Stomach (tissue), 4 donors: Measurements from ENCODE around the gene FAP.

Experiments used
- POLR2A ChIP-seq, 4 donors: fragments of 450-650 bp; IDR thresholded peaks; one replicate each; pipeline ENCODE4 v1.6.1; 2016; ENCODE audit warnings: antibody characterized with exemption in 4 of 4, control low read depth in 2 of 4, mild to moderate bottlenecking in 1 of 4, moderate library complexity in 1 of 4
- POLR2AphosphoS5 ChIP-seq, 3 donors: sonication (generic); formaldehyde crosslinking; IDR thresholded peaks; one replicate each; pipeline ENCODE4 v1.6.1; 2016; ENCODE audit warnings: antibody characterized with exemption in 3 of 3
- TF ChIP-seq, protein P1 (sequence below), 7 experiments: fragments of 450-650 bp in 4 of 7; fragments of 200-600 bp in 3 of 7; sonication (generic) in 3 of 7; IDR thresholded peaks; one replicate each; pipeline ENCODE4 v1.5.1; 2016 to 2019; ENCODE audit warnings: antibody characterized with exemption in 7 of 7, control low read depth in 2 of 7, mild to moderate bottlenecking in 1 of 7

GRCh38 chr2:162198239-162198638, 45.0 kb downstream of the FAP start:
- TF ChIP-seq POLR2A (IDR thresholded peaks at IDR 0.05) (no peak), POLR2AphosphoS5 (IDR thresholded peaks at IDR 0.05) (no peak)
- TF ChIP-seq, protein P1, sequence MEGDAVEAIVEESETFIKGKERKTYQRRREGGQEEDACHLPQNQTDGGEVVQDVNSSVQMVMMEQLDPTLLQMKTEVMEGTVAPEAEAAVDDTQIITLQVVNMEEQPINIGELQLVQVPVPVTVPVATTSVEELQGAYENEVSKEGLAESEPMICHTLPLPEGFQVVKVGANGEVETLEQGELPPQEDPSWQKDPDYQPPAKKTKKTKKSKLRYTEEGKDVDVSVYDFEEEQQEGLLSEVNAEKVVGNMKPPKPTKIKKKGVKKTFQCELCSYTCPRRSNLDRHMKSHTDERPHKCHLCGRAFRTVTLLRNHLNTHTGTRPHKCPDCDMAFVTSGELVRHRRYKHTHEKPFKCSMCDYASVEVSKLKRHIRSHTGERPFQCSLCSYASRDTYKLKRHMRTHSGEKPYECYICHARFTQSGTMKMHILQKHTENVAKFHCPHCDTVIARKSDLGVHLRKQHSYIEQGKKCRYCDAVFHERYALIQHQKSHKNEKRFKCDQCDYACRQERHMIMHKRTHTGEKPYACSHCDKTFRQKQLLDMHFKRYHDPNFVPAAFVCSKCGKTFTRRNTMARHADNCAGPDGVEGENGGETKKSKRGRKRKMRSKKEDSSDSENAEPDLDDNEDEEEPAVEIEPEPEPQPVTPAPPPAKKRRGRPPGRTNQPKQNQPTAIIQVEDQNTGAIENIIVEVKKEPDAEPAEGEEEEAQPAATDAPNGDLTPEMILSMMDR (IDR thresholded peaks at IDR 0.05): no peak
